IPS-18a (cell line): Measurements from ENCODE around the gene EMD.
"Not testable (repeated sequence)": the region's sequence is repeated elsewhere in the genome, so short reads cannot be mapped to it uniquely, and the experiment has no call there.

Source experiments
- H3K27ac ChIP-seq: one replicate; pipeline ENCODE4 v1.5.1; 2013; ENCODE audit warnings: low read length
- H3K27me3 ChIP-seq: one replicate; pipeline ENCODE4 v1.6.1; 2013; ENCODE audit warnings: mild to moderate bottlenecking, low read length; ENCODE audit not compliant: control insufficient read depth, insufficient read depth
- H3K36me3 ChIP-seq: one replicate; pipeline ENCODE4 v1.6.1; 2013; ENCODE audit warnings: low read depth, low read length; ENCODE audit not compliant: control insufficient read depth
- H3K4me1 ChIP-seq: one replicate; pipeline ENCODE4 v1.6.1; 2013; ENCODE audit warnings: low read depth, low read length; ENCODE audit not compliant: control insufficient read depth
- H3K4me3 ChIP-seq: one replicate; pipeline ENCODE4 v1.5.1; 2013; ENCODE audit warnings: low read length
- H3K9ac ChIP-seq: one replicate; pipeline ENCODE4 v1.6.1; 2013; ENCODE audit warnings: mild to moderate bottlenecking, low read length, moderate library complexity
- H3K9me3 ChIP-seq: one replicate; pipeline ENCODE4 v1.6.1; 2013; ENCODE audit warnings: low read depth, low read length; ENCODE audit not compliant: control insufficient read depth

Gene EMD

DNA sequence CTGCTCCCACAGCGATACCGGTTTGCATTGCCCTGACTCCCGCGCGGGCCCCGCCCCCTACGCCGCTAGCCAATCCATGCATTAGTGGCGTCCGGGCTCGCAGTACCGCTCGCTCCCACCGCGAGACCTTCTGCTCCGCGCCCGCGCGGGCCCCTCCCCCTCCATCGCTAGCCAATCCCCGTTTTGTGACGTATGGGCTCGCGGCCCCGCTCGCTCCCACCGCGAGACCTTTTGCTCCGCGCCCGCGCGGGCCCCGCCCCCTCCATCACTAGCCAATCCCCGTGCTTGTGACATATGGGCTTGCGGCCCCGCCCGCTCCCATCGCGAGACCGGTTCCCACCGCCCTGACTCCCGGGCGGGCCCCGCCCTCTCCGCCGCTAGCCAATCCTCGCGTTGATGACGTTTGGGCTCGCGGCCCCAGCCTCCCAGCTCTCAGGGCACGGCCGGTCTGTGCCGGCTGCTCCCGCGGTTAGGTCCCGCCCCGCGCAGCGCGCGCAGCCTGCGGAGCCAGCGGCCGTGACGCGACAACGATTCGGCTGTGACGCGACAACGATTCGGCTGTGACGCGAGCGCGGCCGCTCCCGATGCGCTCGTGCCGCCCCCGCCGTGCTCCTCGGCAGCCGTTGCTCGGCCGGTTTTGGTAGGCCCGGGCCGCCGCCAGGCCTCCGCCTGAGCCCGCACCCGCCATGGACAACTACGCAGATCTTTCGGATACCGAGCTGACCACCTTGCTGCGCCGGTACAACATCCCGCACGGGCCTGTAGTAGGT, at the start of gene EMD:
Gene EMD, plus strand, starts transcription at position 497 of the 770 bp plus-strand sequence. Its CDS starts 190 bp downstream, at position 687.
- peaks cover 7% of the 10 kb centered on the region for H3K27me3 ChIP-seq
- peak within 1 kb of the TSS; percentile 24 for H3K27ac ChIP-seq
- H3K4me3 ChIP-seq, result peak within 1 kb of the TSS; percentile 60
- peak within 1 kb of the TSS; percentile 81 for H3K9ac ChIP-seq
- no peaks in the 10 kb centered on the region for H3K9me3 ChIP-seq
- H3K4me1 ChIP-seq, result peaks cover 9% of the 10 kb centered on the region
- H3K36me3 ChIP-seq, result no peaks in the 10 kb centered on the region

DNA sequence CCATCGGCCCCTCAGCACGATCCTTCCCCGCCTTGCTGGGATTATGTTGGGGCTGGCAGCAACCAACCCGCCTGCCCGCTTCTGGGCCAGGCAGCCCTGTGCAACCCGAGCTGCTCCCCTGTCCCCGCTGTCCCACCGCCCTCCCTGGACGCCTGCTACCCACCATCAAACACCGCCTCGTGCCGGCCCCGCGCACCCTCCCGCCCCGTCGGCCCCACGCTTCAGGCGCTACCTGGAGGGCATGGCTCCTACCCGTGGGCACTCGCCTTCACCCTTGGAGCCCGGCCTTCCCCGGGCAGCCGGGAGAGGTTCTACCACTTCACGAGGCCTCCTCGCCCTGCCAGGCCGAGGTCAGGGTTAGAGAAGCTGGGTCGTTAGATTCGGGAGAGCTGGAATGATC, 46.5 kb upstream of the EMD start:
- Histone ChIP-seq H3K9ac (no peak overlapping the region), H3K4me1 (no peaks in the 10 kb centered on the region), H3K4me3 (no peak overlapping the region), H3K36me3 (no peaks in the 10 kb centered on the region), H3K27me3 (no peaks in the 10 kb centered on the region), H3K27ac (no peak overlapping the region), H3K9me3 (peaks cover 14% of the 10 kb centered on the region)

DNA sequence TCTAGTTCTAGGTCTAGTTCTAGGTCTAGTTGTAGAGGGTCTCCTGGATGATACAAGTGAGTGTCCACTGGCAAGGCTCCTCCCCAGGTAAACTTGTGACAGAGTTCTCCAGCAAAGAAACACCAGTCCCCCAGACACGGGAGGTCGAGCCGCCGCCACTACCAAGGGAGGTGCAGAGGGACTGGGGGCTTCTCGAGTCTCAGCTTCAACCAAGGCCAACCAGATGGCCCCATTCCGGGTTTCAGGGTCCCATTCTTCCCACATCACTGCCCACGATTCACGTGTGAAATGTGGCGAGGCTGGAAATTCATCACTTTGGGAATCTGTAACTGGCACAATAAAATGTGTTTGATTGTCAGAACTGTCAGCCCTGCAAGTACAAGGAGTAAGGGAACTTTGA, 46.0 kb upstream of the EMD start:
- Histone ChIP-seq H3K9me3 (peaks cover 14% of the 10 kb centered on the region), H3K27ac (no peak overlapping the region), H3K4me3 (no peak overlapping the region), H3K9ac (no peak overlapping the region), H3K36me3 (no peaks in the 10 kb centered on the region), H3K27me3 (no peaks in the 10 kb centered on the region), H3K4me1 (no peaks in the 10 kb centered on the region)

DNA sequence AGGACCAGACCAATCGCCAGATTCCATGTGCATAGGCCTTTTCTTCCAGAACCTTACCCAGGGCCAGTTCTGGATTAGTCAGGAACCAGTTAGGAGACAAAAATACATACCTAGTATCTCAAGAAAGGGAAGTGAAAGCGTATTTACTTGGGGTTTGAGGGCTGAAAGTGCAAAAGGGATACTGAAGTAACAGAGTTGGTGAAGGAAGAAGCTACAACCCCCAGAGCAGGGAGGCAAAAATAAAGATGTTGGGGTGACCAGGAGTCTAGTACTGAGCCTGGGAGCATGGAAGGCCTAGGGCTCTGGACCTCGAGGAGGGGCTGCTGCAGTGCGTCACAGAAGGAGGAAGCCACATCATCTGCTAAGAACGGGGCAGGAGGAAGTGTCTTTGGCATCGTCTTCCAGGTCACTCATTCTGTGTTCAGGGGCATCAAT, 45.2 kb upstream of the EMD start:
- no peaks in the 10 kb centered on the region for H3K27me3 ChIP-seq
- peaks cover 14% of the 10 kb centered on the region for H3K9me3 ChIP-seq
- no peak overlapping the region for H3K9ac ChIP-seq
- no peak overlapping the region for H3K27ac ChIP-seq
- no peak overlapping the region for H3K4me3 ChIP-seq
- no peaks in the 10 kb centered on the region for H3K4me1 ChIP-seq
- H3K36me3 ChIP-seq, result no peaks in the 10 kb centered on the region

DNA sequence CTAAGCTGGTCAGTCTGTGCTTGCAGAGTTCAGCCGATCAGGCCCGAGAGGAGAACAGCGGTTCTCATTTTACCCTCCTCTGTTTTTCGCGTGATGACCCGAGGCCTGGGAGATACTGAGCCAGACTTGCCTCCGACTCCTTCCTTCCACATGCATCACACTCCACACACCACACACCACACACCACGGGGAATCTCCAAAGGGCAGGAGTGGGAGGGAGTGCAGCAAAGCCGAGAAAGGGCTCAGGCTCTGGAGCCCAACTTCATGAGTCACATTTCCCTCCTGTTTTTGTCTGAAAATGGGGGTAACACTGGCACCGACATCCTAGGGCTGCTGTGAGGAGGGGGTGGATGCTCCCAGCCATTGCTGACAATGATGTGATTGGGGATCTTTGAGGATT, 44.6 kb upstream of the EMD start:
- H3K36me3 ChIP-seq, result no peaks in the 10 kb centered on the region
- no peak overlapping the region for H3K4me3 ChIP-seq
- H3K4me1 ChIP-seq, result no peaks in the 10 kb centered on the region
- H3K9ac ChIP-seq, result no peak overlapping the region
- H3K9me3 ChIP-seq, result peaks cover 14% of the 10 kb centered on the region
- H3K27ac ChIP-seq, result no peak overlapping the region
- no peaks in the 10 kb centered on the region for H3K27me3 ChIP-seq

DNA sequence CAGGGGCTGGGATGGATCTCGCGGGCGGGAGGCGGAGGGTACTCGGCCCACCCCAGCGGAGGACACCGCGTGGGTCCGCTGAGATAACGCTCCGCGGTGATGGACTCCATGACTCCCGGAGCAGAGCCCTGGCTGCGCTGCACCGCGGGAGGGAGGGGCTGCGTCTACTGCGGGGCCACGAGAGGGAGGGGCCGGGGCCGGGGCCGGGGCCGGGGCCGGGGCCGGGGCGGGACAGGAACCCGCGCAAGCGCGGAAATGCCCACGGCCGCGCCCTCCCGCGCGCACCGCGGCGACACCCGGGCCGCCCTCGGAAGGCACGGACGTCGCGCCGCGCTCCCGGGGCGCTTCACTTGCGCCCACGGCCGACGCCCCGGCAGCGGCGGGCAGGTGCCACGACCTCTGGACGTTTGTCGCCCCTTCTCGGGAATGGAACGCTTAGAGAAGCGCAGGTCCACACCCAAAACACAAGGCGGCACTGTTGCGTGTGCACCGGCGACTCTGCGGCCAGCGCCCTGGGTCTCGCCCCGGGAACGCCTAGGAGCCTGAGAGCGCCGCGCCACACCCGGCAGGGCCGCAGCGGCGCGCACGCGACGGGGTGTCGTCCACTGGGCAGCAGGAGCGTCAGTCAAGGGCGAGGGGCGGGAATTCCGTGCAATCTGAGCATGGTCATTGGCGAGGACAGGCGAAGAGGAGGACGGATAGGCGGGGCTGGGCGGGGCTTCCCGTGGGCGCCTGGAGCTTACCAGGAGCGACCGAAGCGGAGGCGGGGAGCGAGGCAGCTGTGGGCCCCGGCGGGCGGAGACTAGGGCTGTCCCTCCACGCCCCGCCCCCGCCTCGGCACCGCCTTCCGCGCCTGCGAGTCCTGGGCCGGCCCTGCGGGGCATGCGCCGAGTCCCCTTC, 37.4 kb upstream of the EMD start:
- not testable (repeated sequence) for H3K4me1 ChIP-seq, H3K9ac ChIP-seq, H3K9me3 ChIP-seq, H3K27me3 ChIP-seq, H3K4me3 ChIP-seq, H3K36me3 ChIP-seq, H3K27ac ChIP-seq

DNA sequence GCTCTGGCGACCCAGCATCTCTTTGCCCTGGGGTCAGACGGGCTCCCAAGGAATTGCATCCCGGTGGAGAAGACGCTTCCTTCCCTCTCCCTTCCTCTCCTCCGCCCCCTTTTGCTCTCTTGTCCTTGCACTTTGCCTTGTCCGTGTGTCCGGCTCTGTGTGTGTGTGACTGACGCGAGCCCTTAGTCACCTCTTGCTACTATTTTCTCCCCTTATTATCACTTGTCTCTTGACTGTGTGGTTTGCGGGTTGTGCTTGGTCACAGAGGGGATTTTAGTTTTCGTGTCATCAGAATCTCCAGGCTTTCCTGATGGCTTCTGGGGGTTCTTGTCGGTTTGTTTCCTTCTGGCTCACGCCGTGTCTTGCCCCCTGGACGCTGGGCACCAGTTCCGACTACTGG, 36.0 kb upstream of the EMD start:
- not testable (repeated sequence) for H3K27ac ChIP-seq, H3K4me3 ChIP-seq, H3K27me3 ChIP-seq, H3K36me3 ChIP-seq, H3K9me3 ChIP-seq, H3K4me1 ChIP-seq, H3K9ac ChIP-seq

DNA sequence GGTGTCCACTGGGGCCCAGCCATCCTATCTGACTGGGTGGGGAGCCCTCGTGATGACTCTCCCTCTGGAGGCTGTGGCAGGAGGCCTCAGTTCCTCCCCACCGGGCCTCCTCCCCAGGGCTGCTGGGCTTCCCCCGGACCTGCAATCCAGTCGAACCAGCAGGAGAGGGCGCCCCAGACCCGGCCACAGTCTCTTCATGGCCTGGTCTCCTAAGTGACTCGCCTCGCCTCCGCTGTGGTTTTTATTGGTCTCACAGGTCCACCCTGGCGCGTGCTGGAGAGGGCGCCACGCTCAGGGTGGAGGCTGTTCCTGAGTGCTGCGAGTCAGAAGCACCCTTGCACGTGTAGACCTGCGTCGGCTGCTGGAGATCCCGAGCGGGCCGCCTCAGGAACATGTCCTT, 35.5 kb upstream of the EMD start:
- H3K27me3 ChIP-seq, H3K27ac ChIP-seq, H3K9ac ChIP-seq, H3K9me3 ChIP-seq, H3K36me3 ChIP-seq, H3K4me1 ChIP-seq, H3K4me3 ChIP-seq: not testable (repeated sequence)

DNA sequence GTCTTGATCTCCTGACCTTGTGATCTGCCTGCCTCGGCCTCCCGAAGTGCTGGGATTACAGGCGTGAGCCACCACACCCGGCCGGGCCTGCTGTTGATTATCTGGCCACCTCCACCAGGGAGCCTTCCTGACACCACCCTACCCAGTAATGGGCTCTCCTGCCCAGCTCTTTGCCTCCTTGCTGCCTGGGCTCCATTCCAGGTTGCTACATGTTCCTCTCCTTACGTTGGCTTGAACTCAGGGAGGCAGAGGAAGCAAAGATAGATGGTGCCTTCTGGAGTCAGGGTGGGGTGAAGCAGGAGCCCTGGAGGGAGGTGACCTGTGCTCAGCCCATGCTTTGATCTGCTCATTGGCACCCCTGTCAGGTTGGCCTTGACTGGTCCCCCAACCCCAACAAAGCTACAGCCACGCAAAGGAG, 31.0 kb upstream of the EMD start:
- H3K9ac ChIP-seq, result no peak overlapping the region
- H3K27ac ChIP-seq, result no peak overlapping the region
- H3K27me3 ChIP-seq, result no peaks in the 10 kb centered on the region
- H3K4me3 ChIP-seq, result no peak overlapping the region
- peaks cover 47% of the 10 kb centered on the region for H3K36me3 ChIP-seq
- H3K4me1 ChIP-seq, result no peaks in the 10 kb centered on the region
- peaks cover 2% of the 10 kb centered on the region for H3K9me3 ChIP-seq

DNA sequence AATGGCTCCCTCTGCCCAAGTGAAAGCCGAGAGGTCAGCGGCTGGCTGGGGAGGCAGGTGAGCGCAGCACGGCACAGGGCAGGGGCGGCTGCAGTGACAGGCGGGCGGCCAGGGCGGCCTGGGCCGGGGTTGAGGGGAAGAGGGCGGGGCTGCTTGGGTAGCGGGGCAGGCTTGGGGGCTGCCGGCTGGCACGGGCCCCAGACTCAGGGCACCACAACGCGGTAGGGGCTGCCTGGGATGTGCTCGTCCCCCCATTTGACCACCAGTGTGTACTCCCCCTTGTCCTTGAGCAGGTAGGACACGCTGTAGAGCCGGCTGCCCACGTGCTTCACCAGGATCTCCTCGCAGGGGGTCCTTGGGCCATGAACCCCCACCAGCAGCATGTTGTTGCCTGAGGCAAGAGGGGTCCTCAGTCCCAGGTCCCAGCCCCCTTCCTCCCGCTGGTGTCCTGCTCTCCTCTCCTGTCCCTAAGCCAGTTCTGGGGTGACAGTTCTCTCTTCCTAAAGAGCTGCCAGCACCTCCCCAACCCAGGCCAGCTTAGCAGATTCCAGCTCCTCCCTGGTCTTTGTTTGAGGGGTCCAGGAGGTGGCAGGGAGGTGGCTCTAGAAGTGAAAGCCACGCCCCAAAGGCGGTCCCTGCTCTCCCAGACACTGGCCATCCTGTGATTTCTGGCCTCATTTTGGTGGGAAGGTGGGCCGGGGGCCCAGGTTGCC, 30.3 kb upstream of the EMD start:
- H3K4me1 ChIP-seq, result no peaks in the 10 kb centered on the region
- H3K9ac ChIP-seq, result no peak overlapping the region
- peaks cover 2% of the 10 kb centered on the region for H3K9me3 ChIP-seq
- peaks cover 54% of the 10 kb centered on the region for H3K36me3 ChIP-seq
- H3K27me3 ChIP-seq, result no peaks in the 10 kb centered on the region
- no peak overlapping the region for H3K27ac ChIP-seq
- no peak overlapping the region for H3K4me3 ChIP-seq

DNA sequence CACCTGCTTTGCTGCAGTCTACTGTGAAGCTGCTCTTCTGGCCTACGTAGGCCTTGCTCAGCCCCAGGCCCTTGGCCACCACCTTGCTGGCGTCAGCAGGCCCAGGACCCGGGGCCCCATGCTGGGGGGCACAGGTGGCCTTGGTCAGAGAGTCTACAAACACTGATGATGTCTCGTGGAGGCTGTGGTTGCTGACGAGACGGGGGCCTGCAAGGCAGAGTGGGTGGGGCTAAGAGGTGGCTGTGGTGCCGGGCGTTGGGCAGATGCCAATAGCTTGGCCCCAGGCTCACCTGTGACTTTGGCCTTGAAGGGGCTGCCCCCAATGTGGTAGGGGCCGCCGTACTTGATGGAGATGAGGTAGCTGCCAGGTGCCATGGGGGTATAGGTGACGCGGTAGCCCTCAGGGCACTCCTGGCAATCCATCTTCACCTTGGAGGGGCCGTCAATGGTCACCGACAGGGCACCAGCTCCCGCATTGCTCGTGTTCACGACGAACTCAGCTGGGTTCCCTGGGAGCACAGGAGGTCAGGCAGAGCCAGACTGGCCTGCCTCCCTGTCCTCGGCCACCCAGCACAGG, 29.6 kb upstream of the EMD start:
- H3K4me1 ChIP-seq, result no peaks in the 10 kb centered on the region
- H3K27ac ChIP-seq, result no peak overlapping the region
- H3K36me3 ChIP-seq, result peaks cover 61% of the 10 kb centered on the region
- no peaks in the 10 kb centered on the region for H3K27me3 ChIP-seq
- no peak overlapping the region for H3K4me3 ChIP-seq
- peaks cover 2% of the 10 kb centered on the region for H3K9me3 ChIP-seq
- H3K9ac ChIP-seq, result no peak overlapping the region
